ENCODE results near the gene VSIR.

VSIR gene

GRCh38 chr10:71700731-71701368 is 72.5 kb downstream of the VSIR start:
- Histone ChIP-seq H3K9me3 (ENCODE audit: insufficient read depth, low read depth, low read length) (no peaks in the 10 kb centered on the region), H3K4me1 (ENCODE audit: insufficient read depth, low read length, poor library complexity, severe bottlenecking) (no peaks in the 10 kb centered on the region), H3K4me2 (ENCODE audit: low read depth, low read length, poor library complexity, severe bottlenecking) (no peak overlapping the region), H3K27me3 (ENCODE audit: insufficient read depth, low read length, poor library complexity, severe bottlenecking) (no peaks in the 10 kb centered on the region), H4K20me1 (ENCODE audit: insufficient read depth, low read length, poor library complexity, severe bottlenecking) (no peaks in the 10 kb centered on the region), H3K36me3 (ENCODE audit: insufficient read depth, low read length) (no peaks in the 10 kb centered on the region), H3F3A (ENCODE audit: low read depth) (no peaks in the 10 kb centered on the region), H3K9ac (ENCODE audit: low read depth, low read length, poor library complexity, severe bottlenecking) (no peak overlapping the region), H3K4me3 (ENCODE audit: low read length, poor library complexity, severe bottlenecking) (no peak overlapping the region), H3K9me2 (replicated peaks; ENCODE audit: low read depth, low read length) (no peaks in the 10 kb centered on the region), H2AFZ (ENCODE audit: low read length) (no peak overlapping the region), H3K79me2 (ENCODE audit: insufficient read depth, low read length) (no peaks in the 10 kb centered on the region)
- TF ChIP-seq EZH2phosphoT487 (IDR thresholded peaks at IDR 0.05; ENCODE audit: borderline replicate concordance) (no peak), CTCF (conservative IDR thresholded peaks at IDR 0.05; ENCODE audit: low read length) (no peak)

GRCh38 chr10:71698737-71699136 is 74.6 kb downstream of the VSIR start:
- Histone ChIP-seq H2AFZ (ENCODE audit: low read length) (no peak overlapping the region), H3K4me3 (ENCODE audit: low read length, poor library complexity, severe bottlenecking) (no peak overlapping the region), H3K9ac (ENCODE audit: low read depth, low read length, poor library complexity, severe bottlenecking) (no peak overlapping the region), H3K79me2 (ENCODE audit: insufficient read depth, low read length) (no peaks in the 10 kb centered on the region), H3F3A (ENCODE audit: low read depth) (no peaks in the 10 kb centered on the region), H3K9me2 (replicated peaks; ENCODE audit: low read depth, low read length) (no peaks in the 10 kb centered on the region), H3K4me1 (ENCODE audit: insufficient read depth, low read length, poor library complexity, severe bottlenecking) (no peaks in the 10 kb centered on the region), H3K9me3 (ENCODE audit: insufficient read depth, low read depth, low read length) (no peaks in the 10 kb centered on the region), H3K36me3 (ENCODE audit: insufficient read depth, low read length) (no peaks in the 10 kb centered on the region), H3K27me3 (ENCODE audit: insufficient read depth, low read length, poor library complexity, severe bottlenecking) (no peaks in the 10 kb centered on the region), H3K4me2 (ENCODE audit: low read depth, low read length, poor library complexity, severe bottlenecking) (no peak overlapping the region), H4K20me1 (ENCODE audit: insufficient read depth, low read length, poor library complexity, severe bottlenecking) (no peaks in the 10 kb centered on the region)
- TF ChIP-seq EZH2phosphoT487 (IDR thresholded peaks at IDR 0.05; ENCODE audit: borderline replicate concordance): no peak
- no peak for TF ChIP-seq CTCF (conservative IDR thresholded peaks at IDR 0.05; ENCODE audit: low read length)

GRCh38 chr10:71697938-71698709 is 75.2 kb downstream of the VSIR start:
- no peaks in the 10 kb centered on the region for H3K4me1 ChIP-seq (ENCODE audit: insufficient read depth, low read length, poor library complexity, severe bottlenecking)
- no peak overlapping the region for H3K4me2 ChIP-seq (ENCODE audit: low read depth, low read length, poor library complexity, severe bottlenecking)

More at GRCh38 chr10:71697938-71698709, 75.2 kb downstream of the VSIR start:
- H3K27me3 ChIP-seq (ENCODE audit: insufficient read depth, low read length, poor library complexity, severe bottlenecking): no peaks in the 10 kb centered on the region
- no peaks in the 10 kb centered on the region for H3K9me3 ChIP-seq (ENCODE audit: insufficient read depth, low read depth, low read length)
- H3K4me3 ChIP-seq (ENCODE audit: low read length, poor library complexity, severe bottlenecking): no peak overlapping the region
- TF ChIP-seq EZH2phosphoT487 (IDR thresholded peaks at IDR 0.05; ENCODE audit: borderline replicate concordance) (no peak), CTCF (conservative IDR thresholded peaks at IDR 0.05; ENCODE audit: low read length) (no peak)
- H3F3A ChIP-seq (ENCODE audit: low read depth): no peaks in the 10 kb centered on the region
- H3K36me3 ChIP-seq (ENCODE audit: insufficient read depth, low read length): no peaks in the 10 kb centered on the region
- H4K20me1 ChIP-seq (ENCODE audit: insufficient read depth, low read length, poor library complexity, severe bottlenecking): no peaks in the 10 kb centered on the region
- H3K9me2 ChIP-seq (replicated peaks; ENCODE audit: low read depth, low read length): no peaks in the 10 kb centered on the region
- no peaks in the 10 kb centered on the region for H3K79me2 ChIP-seq (ENCODE audit: insufficient read depth, low read length)
- no peak overlapping the region for H3K9ac ChIP-seq (ENCODE audit: low read depth, low read length, poor library complexity, severe bottlenecking)
- H2AFZ ChIP-seq (ENCODE audit: low read length): no peak overlapping the region
